ENCODE results near the gene ADARB2. TPM values are rescaled to one million over a fixed set of nuclear protein-coding genes. Genes with fewer than 3 reads are reported as not detected.

The ADARB2 gene
- total and polyA plus RNA-seq, 2 experiments from 2014 or later, result 2.0 to 5.0 TPM

DNA sequence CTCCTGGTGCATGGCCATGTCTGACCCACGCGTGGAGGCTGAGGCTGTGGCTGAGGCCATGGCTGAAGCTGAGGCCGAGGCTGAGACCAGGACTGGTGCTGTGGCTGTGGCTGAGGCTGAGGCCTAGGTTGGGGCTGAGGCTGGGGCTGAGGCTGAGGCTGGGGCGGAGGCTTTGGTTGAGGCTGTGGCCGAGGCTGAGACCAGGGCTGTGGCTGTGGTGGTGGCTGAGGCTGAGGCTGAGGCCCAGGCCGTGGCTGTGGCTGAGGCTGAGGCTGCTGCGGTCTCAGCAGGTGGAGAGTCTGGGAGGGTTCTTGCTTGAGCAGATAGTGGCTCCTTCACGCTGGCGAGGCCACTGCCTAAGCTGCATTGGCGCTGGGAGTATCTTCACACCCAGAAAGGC, 604.7 kb downstream of the ADARB2 start:
- Mint-ChIP-seq H3K27me3 (ENCODE audit: insufficient read depth, low read depth, poor library complexity) (no peaks in the 10 kb centered on the region), H3K27ac (no peak overlapping the region), H3K9me3 (no peaks in the 10 kb centered on the region), H3K4me1 (peaks cover 6% of the 10 kb centered on the region; the same call in 2 of the 3 replicates), H3K36me3 (ENCODE audit: low read depth) (peaks cover 30% of the 10 kb centered on the region; the same call in 2 of the 3 replicates), H3K4me3 (no peak overlapping the region)
- no peaks in the 10 kb centered on the region; the same call in 1 of the 2 replicates for H4K20me1 ChIP-seq (replicated peaks; ENCODE audit: insufficient read depth)
- H3K4me3 ChIP-seq, result no peak overlapping the region
- H3K9me2 ChIP-seq (ENCODE audit: insufficient read depth), result 0 out of 2 replicates have a peak, but pooled peaks cover 6% of the 10 kb centered on the region
- TF ChIP-seq, protein P1, sequence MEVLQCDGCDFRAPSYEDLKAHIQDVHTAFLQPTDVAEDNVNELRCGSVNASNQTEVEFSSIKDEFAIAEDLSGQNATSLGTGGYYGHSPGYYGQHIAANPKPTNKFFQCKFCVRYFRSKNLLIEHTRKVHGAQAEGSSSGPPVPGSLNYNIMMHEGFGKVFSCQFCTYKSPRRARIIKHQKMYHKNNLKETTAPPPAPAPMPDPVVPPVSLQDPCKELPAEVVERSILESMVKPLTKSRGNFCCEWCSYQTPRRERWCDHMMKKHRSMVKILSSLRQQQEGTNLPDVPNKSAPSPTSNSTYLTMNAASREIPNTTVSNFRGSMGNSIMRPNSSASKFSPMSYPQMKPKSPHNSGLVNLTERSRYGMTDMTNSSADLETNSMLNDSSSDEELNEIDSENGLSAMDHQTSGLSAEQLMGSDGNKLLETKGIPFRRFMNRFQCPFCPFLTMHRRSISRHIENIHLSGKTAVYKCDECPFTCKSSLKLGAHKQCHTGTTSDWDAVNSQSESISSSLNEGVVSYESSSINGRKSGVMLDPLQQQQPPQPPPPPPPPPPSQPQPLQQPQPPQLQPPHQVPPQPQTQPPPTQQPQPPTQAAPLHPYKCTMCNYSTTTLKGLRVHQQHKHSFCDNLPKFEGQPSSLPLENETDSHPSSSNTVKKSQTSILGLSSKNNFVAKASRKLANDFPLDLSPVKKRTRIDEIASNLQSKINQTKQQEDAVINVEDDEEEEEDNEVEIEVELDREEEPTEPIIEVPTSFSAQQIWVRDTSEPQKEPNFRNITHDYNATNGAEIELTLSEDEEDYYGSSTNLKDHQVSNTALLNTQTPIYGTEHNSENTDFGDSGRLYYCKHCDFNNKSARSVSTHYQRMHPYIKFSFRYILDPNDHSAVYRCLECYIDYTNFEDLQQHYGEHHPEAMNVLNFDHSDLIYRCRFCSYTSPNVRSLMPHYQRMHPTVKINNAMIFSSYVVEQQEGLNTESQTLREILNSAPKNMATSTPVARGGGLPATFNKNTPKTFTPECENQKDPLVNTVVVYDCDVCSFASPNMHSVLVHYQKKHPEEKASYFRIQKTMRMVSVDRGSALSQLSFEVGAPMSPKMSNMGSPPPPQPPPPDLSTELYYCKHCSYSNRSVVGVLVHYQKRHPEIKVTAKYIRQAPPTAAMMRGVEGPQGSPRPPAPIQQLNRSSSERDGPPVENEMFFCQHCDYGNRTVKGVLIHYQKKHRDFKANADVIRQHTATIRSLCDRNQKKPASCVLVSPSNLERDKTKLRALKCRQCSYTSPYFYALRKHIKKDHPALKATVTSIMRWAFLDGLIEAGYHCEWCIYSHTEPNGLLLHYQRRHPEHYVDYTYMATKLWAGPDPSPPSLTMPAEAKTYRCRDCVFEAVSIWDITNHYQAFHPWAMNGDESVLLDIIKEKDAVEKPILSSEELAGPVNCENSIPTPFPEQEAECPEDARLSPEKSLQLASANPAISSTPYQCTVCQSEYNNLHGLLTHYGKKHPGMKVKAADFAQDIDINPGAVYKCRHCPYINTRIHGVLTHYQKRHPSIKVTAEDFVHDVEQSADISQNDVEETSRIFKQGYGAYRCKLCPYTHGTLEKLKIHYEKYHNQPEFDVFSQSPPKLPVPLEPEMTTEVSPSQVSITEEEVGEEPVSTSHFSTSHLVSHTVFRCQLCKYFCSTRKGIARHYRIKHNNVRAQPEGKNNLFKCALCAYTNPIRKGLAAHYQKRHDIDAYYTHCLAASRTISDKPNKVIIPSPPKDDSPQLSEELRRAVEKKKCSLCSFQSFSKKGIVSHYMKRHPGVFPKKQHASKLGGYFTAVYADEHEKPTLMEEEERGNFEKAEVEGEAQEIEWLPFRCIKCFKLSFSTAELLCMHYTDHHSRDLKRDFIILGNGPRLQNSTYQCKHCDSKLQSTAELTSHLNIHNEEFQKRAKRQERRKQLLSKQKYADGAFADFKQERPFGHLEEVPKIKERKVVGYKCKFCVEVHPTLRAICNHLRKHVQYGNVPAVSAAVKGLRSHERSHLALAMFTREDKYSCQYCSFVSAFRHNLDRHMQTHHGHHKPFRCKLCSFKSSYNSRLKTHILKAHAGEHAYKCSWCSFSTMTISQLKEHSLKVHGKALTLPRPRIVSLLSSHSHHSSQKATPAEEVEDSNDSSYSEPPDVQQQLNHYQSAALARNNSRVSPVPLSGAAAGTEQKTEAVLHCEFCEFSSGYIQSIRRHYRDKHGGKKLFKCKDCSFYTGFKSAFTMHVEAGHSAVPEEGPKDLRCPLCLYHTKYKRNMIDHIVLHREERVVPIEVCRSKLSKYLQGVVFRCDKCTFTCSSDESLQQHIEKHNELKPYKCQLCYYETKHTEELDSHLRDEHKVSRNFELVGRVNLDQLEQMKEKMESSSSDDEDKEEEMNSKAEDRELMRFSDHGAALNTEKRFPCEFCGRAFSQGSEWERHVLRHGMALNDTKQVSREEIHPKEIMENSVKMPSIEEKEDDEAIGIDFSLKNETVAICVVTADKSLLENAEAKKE (CRISPR knock-in tag; IDR thresholded peaks at IDR 0.05), result no peak
- TF ChIP-seq ZNF114 (CRISPR knock-in tag; IDR thresholded peaks at IDR 0.05), result no peak
- no peak for TF ChIP-seq NANOG (IDR thresholded peaks at IDR 0.05; ENCODE audit: borderline replicate concordance)
- TF ChIP-seq JUNB (IDR thresholded peaks at IDR 0.05; ENCODE audit: unreplicated experiment), result no peak
- TF ChIP-seq, protein P2, sequence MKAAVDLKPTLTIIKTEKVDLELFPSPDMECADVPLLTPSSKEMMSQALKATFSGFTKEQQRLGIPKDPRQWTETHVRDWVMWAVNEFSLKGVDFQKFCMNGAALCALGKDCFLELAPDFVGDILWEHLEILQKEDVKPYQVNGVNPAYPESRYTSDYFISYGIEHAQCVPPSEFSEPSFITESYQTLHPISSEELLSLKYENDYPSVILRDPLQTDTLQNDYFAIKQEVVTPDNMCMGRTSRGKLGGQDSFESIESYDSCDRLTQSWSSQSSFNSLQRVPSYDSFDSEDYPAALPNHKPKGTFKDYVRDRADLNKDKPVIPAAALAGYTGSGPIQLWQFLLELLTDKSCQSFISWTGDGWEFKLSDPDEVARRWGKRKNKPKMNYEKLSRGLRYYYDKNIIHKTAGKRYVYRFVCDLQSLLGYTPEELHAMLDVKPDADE (IDR thresholded peaks at IDR 0.05), result no peak
- TF ChIP-seq EZH2phosphoT487 (IDR thresholded peaks at IDR 0.05; ENCODE audit: unreplicated experiment), result no peak
- no peak for TF ChIP-seq CREB1 (CRISPR knock-in tag; IDR thresholded peaks at IDR 0.05; ENCODE audit: low read depth)
- TF ChIP-seq EZH2 (IDR thresholded peaks at IDR 0.05; ENCODE audit: low read depth, unreplicated experiment), result no peak
- no peak for TF ChIP-seq ZNF331 (CRISPR knock-in tag; IDR thresholded peaks at IDR 0.05; ENCODE audit: low read depth)
- no peak for TF ChIP-seq POLR2AphosphoS5 (IDR thresholded peaks at IDR 0.05; ENCODE audit: low read depth)
- TF ChIP-seq STAT1 (IDR thresholded peaks at IDR 0.05; ENCODE audit: unreplicated experiment), result no peak
- TF ChIP-seq, protein P3, sequence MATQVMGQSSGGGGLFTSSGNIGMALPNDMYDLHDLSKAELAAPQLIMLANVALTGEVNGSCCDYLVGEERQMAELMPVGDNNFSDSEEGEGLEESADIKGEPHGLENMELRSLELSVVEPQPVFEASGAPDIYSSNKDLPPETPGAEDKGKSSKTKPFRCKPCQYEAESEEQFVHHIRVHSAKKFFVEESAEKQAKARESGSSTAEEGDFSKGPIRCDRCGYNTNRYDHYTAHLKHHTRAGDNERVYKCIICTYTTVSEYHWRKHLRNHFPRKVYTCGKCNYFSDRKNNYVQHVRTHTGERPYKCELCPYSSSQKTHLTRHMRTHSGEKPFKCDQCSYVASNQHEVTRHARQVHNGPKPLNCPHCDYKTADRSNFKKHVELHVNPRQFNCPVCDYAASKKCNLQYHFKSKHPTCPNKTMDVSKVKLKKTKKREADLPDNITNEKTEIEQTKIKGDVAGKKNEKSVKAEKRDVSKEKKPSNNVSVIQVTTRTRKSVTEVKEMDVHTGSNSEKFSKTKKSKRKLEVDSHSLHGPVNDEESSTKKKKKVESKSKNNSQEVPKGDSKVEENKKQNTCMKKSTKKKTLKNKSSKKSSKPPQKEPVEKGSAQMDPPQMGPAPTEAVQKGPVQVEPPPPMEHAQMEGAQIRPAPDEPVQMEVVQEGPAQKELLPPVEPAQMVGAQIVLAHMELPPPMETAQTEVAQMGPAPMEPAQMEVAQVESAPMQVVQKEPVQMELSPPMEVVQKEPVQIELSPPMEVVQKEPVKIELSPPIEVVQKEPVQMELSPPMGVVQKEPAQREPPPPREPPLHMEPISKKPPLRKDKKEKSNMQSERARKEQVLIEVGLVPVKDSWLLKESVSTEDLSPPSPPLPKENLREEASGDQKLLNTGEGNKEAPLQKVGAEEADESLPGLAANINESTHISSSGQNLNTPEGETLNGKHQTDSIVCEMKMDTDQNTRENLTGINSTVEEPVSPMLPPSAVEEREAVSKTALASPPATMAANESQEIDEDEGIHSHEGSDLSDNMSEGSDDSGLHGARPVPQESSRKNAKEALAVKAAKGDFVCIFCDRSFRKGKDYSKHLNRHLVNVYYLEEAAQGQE (IDR thresholded peaks at IDR 0.05; ENCODE audit: unreplicated experiment), result no peak
- TF ChIP-seq, protein P4, sequence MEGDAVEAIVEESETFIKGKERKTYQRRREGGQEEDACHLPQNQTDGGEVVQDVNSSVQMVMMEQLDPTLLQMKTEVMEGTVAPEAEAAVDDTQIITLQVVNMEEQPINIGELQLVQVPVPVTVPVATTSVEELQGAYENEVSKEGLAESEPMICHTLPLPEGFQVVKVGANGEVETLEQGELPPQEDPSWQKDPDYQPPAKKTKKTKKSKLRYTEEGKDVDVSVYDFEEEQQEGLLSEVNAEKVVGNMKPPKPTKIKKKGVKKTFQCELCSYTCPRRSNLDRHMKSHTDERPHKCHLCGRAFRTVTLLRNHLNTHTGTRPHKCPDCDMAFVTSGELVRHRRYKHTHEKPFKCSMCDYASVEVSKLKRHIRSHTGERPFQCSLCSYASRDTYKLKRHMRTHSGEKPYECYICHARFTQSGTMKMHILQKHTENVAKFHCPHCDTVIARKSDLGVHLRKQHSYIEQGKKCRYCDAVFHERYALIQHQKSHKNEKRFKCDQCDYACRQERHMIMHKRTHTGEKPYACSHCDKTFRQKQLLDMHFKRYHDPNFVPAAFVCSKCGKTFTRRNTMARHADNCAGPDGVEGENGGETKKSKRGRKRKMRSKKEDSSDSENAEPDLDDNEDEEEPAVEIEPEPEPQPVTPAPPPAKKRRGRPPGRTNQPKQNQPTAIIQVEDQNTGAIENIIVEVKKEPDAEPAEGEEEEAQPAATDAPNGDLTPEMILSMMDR (conservative IDR thresholded peaks at IDR 0.05; ENCODE audit: low read depth in 2 of 2), result no peak
- H3K27ac ChIP-seq (ENCODE audit: low read depth), result no peak overlapping the region
- no peaks in the 10 kb centered on the region for H3K4me1 ChIP-seq (ENCODE audit: insufficient read depth)
- H3K4me2 ChIP-seq, result no peak overlapping the region
- H3K36me3 ChIP-seq (ENCODE audit: insufficient read depth), result no peaks in the 10 kb centered on the region
- no peaks in the 10 kb centered on the region for H3F3A ChIP-seq (replicated peaks; ENCODE audit: low read depth)
- no peak for DNase-seq (ENCODE audit: low spot score)
- H2AFZ ChIP-seq, result no peak overlapping the region
- no peaks in the 10 kb centered on the region for H3K79me2 ChIP-seq (replicated peaks; ENCODE audit: insufficient read depth)
- ATAC-seq, result no peak
- H3K27me3 ChIP-seq (ENCODE audit: insufficient read depth), result no peaks in the 10 kb centered on the region
